Fibroblast of skin of abdomen (primary cell): ENCODE results near the gene CRB1. TPM values are rescaled to one million over a fixed set of nuclear protein-coding genes. Genes with fewer than 3 reads are reported as not detected.

ENCODE experiments used
- DNase-seq: peaks from one replicate; pipeline ENCODE4 v3.0.0-alpha.2; 2013
- polyA plus RNA-seq, 2 experiments: library from polyadenylated mRNA; unstranded; fragments of 120-200 nt; gene quantifications; one replicate each; pipeline ENCODE4 v1.2.1, GENCODE V29; 2013; ENCODE audit not compliant: insufficient read length in 2 of 2

The CRB1 gene
- 0.17 TPM for polyA plus RNA-seq (2013, experiment 1 of 2; ENCODE audit: insufficient read length)
- 0.11 TPM for polyA plus RNA-seq (2013, experiment 2 of 2; ENCODE audit: insufficient read length)

- peak; percentile 25 for DNase-seq
Observed at GRCh38 chr1:197268012-197268411, at the start of gene CRB1. CRB1 (plus strand) TSS chr1:197268252; CDS start chr1:197268413, 161 bp downstream.

GRCh38 chr1:197218857-197219256, 49.2 kb upstream of the CRB1 start:
- DNase-seq: no peak

GRCh38 chr1:197222025-197222685, 45.9 kb upstream of the CRB1 start:
- no peak for DNase-seq

- DNase-seq: no peak
Observed at GRCh38 chr1:197222780-197223179, 45.3 kb upstream of the CRB1 start.

- peak; percentile 9 for DNase-seq
Observed at GRCh38 chr1:197224160-197224559, 43.9 kb upstream of the CRB1 start.

- DNase-seq: no peak
Observed at GRCh38 chr1:197225611-197226010, 42.4 kb upstream of the CRB1 start.

GRCh38 chr1:197234581-197234980, 33.5 kb upstream of the CRB1 start:
- no peak for DNase-seq

- no peak for DNase-seq
Observed at GRCh38 chr1:197235355-197235754, 32.7 kb upstream of the CRB1 start.

GRCh38 chr1:197247465-197247864, 20.6 kb upstream of the CRB1 start:
- no peak for DNase-seq

GRCh38 chr1:197249324-197249723, 18.7 kb upstream of the CRB1 start:
- no peak for DNase-seq

- DNase-seq: no peak
Observed at GRCh38 chr1:197250616-197251015, 17.4 kb upstream of the CRB1 start.

GRCh38 chr1:197252973-197253372, 15.1 kb upstream of the CRB1 start:
- no peak for DNase-seq

- no peak for DNase-seq
Observed at GRCh38 chr1:197254866-197255265, 13.2 kb upstream of the CRB1 start.

GRCh38 chr1:197264936-197265567, 3.0 kb upstream of the CRB1 start:
- no peak for DNase-seq

GRCh38 chr1:197269053-197269452, 1.0 kb downstream of the CRB1 start:
- no peak for DNase-seq

- peak; percentile 20 for DNase-seq
Observed at GRCh38 chr1:197272791-197273190, 4.7 kb downstream of the CRB1 start.

- DNase-seq: no peak
Observed at GRCh38 chr1:197277166-197277565, 9.1 kb downstream of the CRB1 start.

- no peak for DNase-seq
Observed at GRCh38 chr1:197284325-197284724, 16.3 kb downstream of the CRB1 start.

GRCh38 chr1:197284966-197285365, 16.9 kb downstream of the CRB1 start:
- no peak for DNase-seq

- no peak for DNase-seq
Observed at GRCh38 chr1:197285526-197286205, 17.6 kb downstream of the CRB1 start.

GRCh38 chr1:197286634-197287033, 18.6 kb downstream of the CRB1 start:
- DNase-seq: no peak

GRCh38 chr1:197287863-197288262, 19.8 kb downstream of the CRB1 start:
- DNase-seq: no peak

- peak; percentile 84 for DNase-seq
Observed at GRCh38 chr1:197302775-197303174, 34.7 kb downstream of the CRB1 start.

- DNase-seq: no peak
Observed at GRCh38 chr1:197303463-197303862, 35.4 kb downstream of the CRB1 start.
